Left lung (tissue), 10 donors: ENCODE measurements around the gene RABGAP1L. TPM values are rescaled to one million over a fixed set of nuclear protein-coding genes. Genes with fewer than 3 reads are reported as not detected.

ENCODE experiments used
- ATAC-seq: fragments of 200-7000 bp; cut with Tn5 transposase; one replicate; pipeline ENCODE4 v1.9.1; 2020; ENCODE audit warnings: moderate library complexity
- DNase-seq, 4 donors: peaks; one replicate each; pipeline ENCODE4 v3.0.0-alpha.2; 2013 to 2020
- H3K27ac ChIP-seq, 2 donors: fragments of 200-600 bp; sonication (generic) in 1 of 2; one replicate each; pipeline versions ENCODE4 v1.5.0 to v1.8.0; 2020 to 2021
- H3K27me3 ChIP-seq, 2 donors: fragments of 200-600 bp; sonication (generic) in 1 of 2; one replicate each; pipeline versions ENCODE4 v1.5.0 to v1.8.0; 2020 to 2021
- H3K36me3 ChIP-seq, 2 donors: fragments of 200-600 bp; sonication (generic) in 1 of 2; one replicate each; pipeline versions ENCODE4 v1.5.0 to v1.8.0; 2020 to 2021
- H3K4me1 ChIP-seq, 2 donors: fragments of 200-600 bp; one replicate each; pipeline ENCODE4 v1.8.0; 2021
- H3K4me3 ChIP-seq, 2 donors: fragments of 200-600 bp; sonication (generic) in 1 of 2; one replicate each; pipeline versions ENCODE4 v1.5.0 to v1.8.0; 2020 to 2021; ENCODE audit warnings: mild to moderate bottlenecking in 1 of 2
- H3K9me3 ChIP-seq, 2 donors: fragments of 200-600 bp; sonication (generic) in 1 of 2; one replicate each; pipeline versions ENCODE4 v1.5.0 to v1.8.0; 2020 to 2021
- CTCF ChIP-seq, 2 donors: fragments of 200-600 bp; sonication (generic) in 1 of 2; IDR thresholded peaks; one replicate each; pipeline versions ENCODE4 v1.5.0 to v1.8.0; 2021; ENCODE audit warnings: antibody characterized with exemption in 2 of 2
- intact Hi-C, 2 donors: fragments of 100-400 bp; cut with DNase I; formaldehyde crosslinking; loops; one replicate each; pipeline versions ENCODE4 v1.11.2 to v1.14.2; 2022
- polyA plus RNA-seq, 6 donors: library from polyadenylated mRNA; unstranded; fragments of 120-200 nt; gene quantifications; one replicate each; pipeline ENCODE4 v1.2.1, GENCODE V29; 2013; ENCODE audit not compliant: insufficient read length in 6 of 6
- total RNA-seq, 2 donors: library from RNA; stranded (reverse); fragmentation: NEBNext Ultra II Directional; extraction: Animal tissue kit (Norgen Biotek cat#: 25700); gene quantifications; one replicate each; pipeline ENCODE4 v1.2.1, GENCODE V29; 2021
- donor health status: DM: no; HTN: yes; CAD: no.
- donor health status: DM: no; HTN: no; CAD: no.

Gene RABGAP1L
- total and polyA plus RNA-seq, 8 donors: 40.3 to 67.3 (median 51.4) TPM

GRCh38 chr1:174974711-174975119, 815.4 kb downstream of the RABGAP1L start:
- H3K27ac ChIP-seq: no peak overlapping the region
- intact Hi-C loops: no loop called here
- DNase-seq (peak in 1 of 4 donors; percentile 22), ATAC-seq (no peak)
- no peaks in the 10 kb centered on the region for H3K9me3 ChIP-seq
- no peak overlapping the region for H3K4me3 ChIP-seq
- H3K4me1 ChIP-seq: peaks cover 8 to 16% of the 10 kb centered on the region in 2 donors
- TF ChIP-seq CTCF (IDR thresholded peaks at IDR 0.05): no peak
- H3K27me3 ChIP-seq: no peaks in the 10 kb centered on the region
- H3K36me3 ChIP-seq: peaks cover 0 to 16% of the 10 kb centered on the region in 2 donors

DNA sequence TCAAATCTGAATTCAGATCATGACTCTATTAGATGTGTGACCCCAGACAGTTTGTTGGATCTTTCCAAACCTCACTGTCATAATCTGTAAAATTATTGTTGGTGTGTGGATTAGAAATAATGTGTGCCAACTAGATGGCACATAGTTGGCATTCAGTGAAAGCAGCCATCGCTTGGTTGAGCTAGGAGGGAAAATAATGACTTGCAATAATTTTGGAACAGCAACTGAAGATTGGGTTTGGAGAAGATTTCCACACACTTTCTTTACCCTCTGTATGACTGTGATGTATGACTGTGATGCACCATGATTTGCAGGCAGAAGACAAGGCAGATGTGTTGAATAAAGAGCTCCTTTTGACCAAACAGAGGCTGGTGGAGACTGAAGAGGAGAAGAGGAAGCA, 816.4 kb downstream of the RABGAP1L start:
- TF ChIP-seq CTCF (IDR thresholded peaks at IDR 0.05): no peak
- Histone ChIP-seq H3K4me1 (peaks cover 8 to 13% of the 10 kb centered on the region in 2 donors), H3K27ac (peak overlapping the region in 1 of 2 donors; percentile 6), H3K4me3 (no peak overlapping the region), H3K9me3 (no peaks in the 10 kb centered on the region), H3K27me3 (no peaks in the 10 kb centered on the region), H3K36me3 (peaks cover 0 to 17% of the 10 kb centered on the region in 2 donors)
- ATAC-seq (no peak), DNase-seq (no peak)
- intact Hi-C loops: no loop called here

- DNase-seq (no peak), ATAC-seq (peak; percentile 60)
- Histone ChIP-seq H3K27ac (peak overlapping the region; percentile 6 to 58), H3K4me3 (no peak overlapping the region), H3K36me3 (peaks cover 0 to 21% of the 10 kb centered on the region in 2 donors), H3K9me3 (no peaks in the 10 kb centered on the region), H3K27me3 (no peaks in the 10 kb centered on the region), H3K4me1 (peaks cover 6 to 8% of the 10 kb centered on the region in 2 donors)
- intact Hi-C loops: no loop called here
- TF ChIP-seq CTCF (IDR thresholded peaks at IDR 0.05): no peak
Observed at GRCh38 chr1:174976436-174977108, 817.3 kb downstream of the RABGAP1L start.

GRCh38 chr1:174982971-174983689, 823.8 kb downstream of the RABGAP1L start:
- TF ChIP-seq CTCF (IDR thresholded peaks at IDR 0.05): peak; percentile 56 to 71
- ATAC-seq: peak; percentile 36
- Histone ChIP-seq H3K27ac (no peak overlapping the region), H3K27me3 (no peaks in the 10 kb centered on the region), H3K4me1 (no peaks in the 10 kb centered on the region), H3K9me3 (no peaks in the 10 kb centered on the region), H3K36me3 (peaks cover 0 to 16% of the 10 kb centered on the region in 2 donors), H3K4me3 (no peak overlapping the region)
- intact Hi-C loops: loop anchor here in 1 of 2 donors (5.0 kb wide), 1 partner anchor 216 kb away; no protein-coding TSS in a partner anchor
- DNase-seq: no peak

GRCh38 chr1:174984952-174985351, 825.6 kb downstream of the RABGAP1L start:
- Histone ChIP-seq H3K9me3 (no peaks in the 10 kb centered on the region), H3K36me3 (peaks cover 0 to 4% of the 10 kb centered on the region in 2 donors), H3K27ac (no peak overlapping the region), H3K27me3 (no peaks in the 10 kb centered on the region), H3K4me1 (peaks cover 0 to 5% of the 10 kb centered on the region in 2 donors), H3K4me3 (no peak overlapping the region)
- no peak for DNase-seq
- TF ChIP-seq CTCF (IDR thresholded peaks at IDR 0.05): no peak
- intact Hi-C loops: loop anchor here in 1 of 2 donors (5.0 kb wide), 1 partner anchor 218 kb away; no protein-coding TSS in a partner anchor
- no peak for ATAC-seq
